Lower lobe of right lung (tissue), 2 donors: ENCODE data around the gene SLC5A9. TPM values are rescaled to one million over a fixed set of nuclear protein-coding genes. Genes with fewer than 3 reads are reported as not detected.
A peak's percentile ranks its signal among the peaks of the same experiment; 100 is the strongest.

Source experiments
- ATAC-seq, 2 donors: fragments of 200-7000 bp; cut with Tn5 transposase; one replicate each; pipeline ENCODE4 v1.9.1; 2020 to 2022; ENCODE audit warnings: mild to moderate bottlenecking in 2 of 2, moderate library complexity in 2 of 2
- DNase-seq: peaks from one replicate; pipeline ENCODE4 v3.0.0-alpha.2; 2020
- H3K27ac ChIP-seq: fragments of 200-600 bp; one replicate; pipeline ENCODE4 v1.8.0; 2022
- H3K27me3 ChIP-seq: fragments of 200-600 bp; one replicate; pipeline ENCODE4 v1.8.0; 2022; ENCODE audit warnings: low read depth
- H3K36me3 ChIP-seq: fragments of 200-600 bp; one replicate; pipeline ENCODE4 v1.8.0; 2022; ENCODE audit warnings: mild to moderate bottlenecking
- H3K4me1 ChIP-seq: fragments of 200-600 bp; one replicate; pipeline ENCODE4 v1.8.0; 2022
- H3K4me3 ChIP-seq: fragments of 200-600 bp; one replicate; pipeline ENCODE4 v1.8.0; 2022; ENCODE audit warnings: mild to moderate bottlenecking
- H3K9me3 ChIP-seq: fragments of 200-600 bp; one replicate; pipeline ENCODE4 v1.8.0; 2022
- intact Hi-C: fragments of 100-400 bp; cut with DNase I; formaldehyde crosslinking; loops from one replicate; pipeline ENCODE4 v1.11.0; 2022
- total RNA-seq: library from RNA; stranded (reverse); fragmentation: NEBNext Ultra II Directional; extraction: Animal tissue kit (Norgen Biotek cat#: 25700); gene quantifications from one replicate; pipeline ENCODE4 v1.2.1, GENCODE V29; 2021
- TF ChIP-seq, protein P1 (sequence below): fragments of 200-600 bp; IDR thresholded peaks from one replicate; pipeline ENCODE4 v1.8.0; 2022; ENCODE audit warnings: antibody characterized with exemption, mild to moderate bottlenecking
- donor health status: DM: no; HTN: yes; CAD: no; lungs with severe emphysema.

Gene SLC5A9
- total RNA-seq, 1 donor from 2014 or later = 8.2 TPM

DNA sequence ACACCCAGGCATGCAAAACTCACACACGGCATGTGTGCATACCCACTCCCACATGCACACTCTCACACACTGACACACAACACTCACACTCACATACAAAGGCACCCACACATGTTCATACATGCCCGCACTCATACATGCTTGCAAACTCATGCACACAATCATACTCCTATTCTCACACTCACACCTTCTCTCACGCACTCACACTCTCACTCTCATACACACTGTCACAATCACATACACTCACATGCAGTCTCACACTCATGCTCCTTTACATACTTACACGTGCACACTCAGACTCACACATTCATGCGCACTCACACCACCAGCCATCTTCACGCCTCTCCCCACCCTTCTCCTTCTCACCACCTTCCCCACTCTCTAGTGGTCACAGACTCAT lies 3.1 kb downstream of the SLC5A9 start:
- no peak overlapping the region for H3K4me3 ChIP-seq
- H3K27me3 ChIP-seq = no peaks in the 10 kb centered on the region
- no peaks in the 10 kb centered on the region for H3K9me3 ChIP-seq
- DNase-seq = no peak
- no peaks in the 10 kb centered on the region for H3K36me3 ChIP-seq
- TF ChIP-seq, protein P1, sequence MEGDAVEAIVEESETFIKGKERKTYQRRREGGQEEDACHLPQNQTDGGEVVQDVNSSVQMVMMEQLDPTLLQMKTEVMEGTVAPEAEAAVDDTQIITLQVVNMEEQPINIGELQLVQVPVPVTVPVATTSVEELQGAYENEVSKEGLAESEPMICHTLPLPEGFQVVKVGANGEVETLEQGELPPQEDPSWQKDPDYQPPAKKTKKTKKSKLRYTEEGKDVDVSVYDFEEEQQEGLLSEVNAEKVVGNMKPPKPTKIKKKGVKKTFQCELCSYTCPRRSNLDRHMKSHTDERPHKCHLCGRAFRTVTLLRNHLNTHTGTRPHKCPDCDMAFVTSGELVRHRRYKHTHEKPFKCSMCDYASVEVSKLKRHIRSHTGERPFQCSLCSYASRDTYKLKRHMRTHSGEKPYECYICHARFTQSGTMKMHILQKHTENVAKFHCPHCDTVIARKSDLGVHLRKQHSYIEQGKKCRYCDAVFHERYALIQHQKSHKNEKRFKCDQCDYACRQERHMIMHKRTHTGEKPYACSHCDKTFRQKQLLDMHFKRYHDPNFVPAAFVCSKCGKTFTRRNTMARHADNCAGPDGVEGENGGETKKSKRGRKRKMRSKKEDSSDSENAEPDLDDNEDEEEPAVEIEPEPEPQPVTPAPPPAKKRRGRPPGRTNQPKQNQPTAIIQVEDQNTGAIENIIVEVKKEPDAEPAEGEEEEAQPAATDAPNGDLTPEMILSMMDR = no peak
- peaks cover 16% of the 10 kb centered on the region for H3K4me1 ChIP-seq
- H3K27ac ChIP-seq = no peak overlapping the region
- intact Hi-C loops = no loop called here
- ATAC-seq = no peak

DNA sequence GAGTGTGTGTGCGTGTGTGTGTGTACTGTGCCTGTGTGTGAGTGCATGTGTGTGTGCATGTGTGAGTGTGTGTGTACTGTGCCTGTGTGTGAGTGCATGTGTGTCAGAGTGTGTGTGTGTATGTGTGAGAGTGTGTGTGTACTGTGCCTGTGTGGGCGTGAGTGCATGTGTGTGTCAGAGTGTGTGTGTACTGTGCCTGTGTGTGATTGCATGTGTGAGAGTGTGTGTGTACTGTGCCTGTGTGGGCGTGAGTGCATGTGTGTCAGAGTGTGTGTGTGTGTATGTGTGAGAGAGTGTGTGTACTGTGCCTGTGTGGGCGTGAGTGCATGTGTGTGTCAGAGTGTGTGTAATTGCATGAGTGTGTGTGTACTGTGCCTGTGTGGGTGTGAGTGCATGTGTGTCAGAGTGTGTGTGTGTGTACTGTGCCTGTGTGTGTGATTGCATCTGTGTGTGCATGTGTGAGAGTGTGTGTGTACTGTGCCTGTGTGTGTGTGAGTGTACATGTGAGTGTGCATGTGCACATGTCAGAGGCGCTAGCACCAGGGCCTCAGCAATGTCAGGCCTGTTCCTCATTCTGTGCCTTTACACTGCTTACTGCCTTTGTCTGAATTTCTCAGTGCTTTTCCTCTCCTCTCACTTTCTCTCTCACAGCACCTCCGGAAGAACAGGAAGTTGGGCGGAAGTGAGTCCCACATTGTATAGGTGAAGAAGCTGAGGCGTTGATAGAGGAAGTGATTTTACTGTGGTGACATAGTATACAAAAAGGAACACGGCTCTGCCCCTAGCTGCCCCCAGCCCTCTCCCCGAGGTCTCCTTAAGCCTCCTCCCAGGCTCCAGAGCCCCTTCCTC lies 4.9 kb downstream of the SLC5A9 start:
- no peaks in the 10 kb centered on the region for H3K36me3 ChIP-seq
- H3K4me1 ChIP-seq = peaks cover 11% of the 10 kb centered on the region
- H3K4me3 ChIP-seq = no peak overlapping the region
- H3K27ac ChIP-seq = no peak overlapping the region
- ATAC-seq (peak; percentile 23 to 28), DNase-seq (no peak)
- intact Hi-C loops = no loop called here
- H3K9me3 ChIP-seq = no peaks in the 10 kb centered on the region
- no peaks in the 10 kb centered on the region for H3K27me3 ChIP-seq
- TF ChIP-seq, protein P1 = no peak

DNA sequence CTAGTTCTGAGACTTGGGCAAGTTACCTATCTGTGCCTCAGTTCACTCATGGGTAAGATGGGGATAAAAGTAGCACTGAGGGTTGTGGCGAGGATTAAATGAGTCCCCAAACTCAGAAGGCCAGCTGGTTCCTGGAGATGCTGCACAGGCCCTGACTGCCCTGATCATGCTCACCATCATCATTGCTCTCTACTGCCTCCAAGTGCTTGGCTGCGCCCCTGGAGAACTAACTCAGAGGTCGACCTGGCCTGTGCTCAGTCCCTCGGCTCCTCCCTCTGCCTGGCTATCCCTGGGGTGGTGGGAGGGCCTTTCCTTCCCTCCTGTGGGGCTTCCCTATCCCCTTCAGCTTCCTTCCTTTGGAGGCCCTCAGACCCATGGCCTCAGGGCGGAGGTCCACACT lies 5.6 kb downstream of the SLC5A9 start:
- H3K4me3 ChIP-seq = no peak overlapping the region
- H3K4me1 ChIP-seq = peaks cover 10% of the 10 kb centered on the region
- H3K27ac ChIP-seq = no peak overlapping the region
- TF ChIP-seq, protein P1 = no peak
- intact Hi-C loops = no loop called here
- H3K9me3 ChIP-seq = no peaks in the 10 kb centered on the region
- ATAC-seq (no peak), DNase-seq (no peak)
- no peaks in the 10 kb centered on the region for H3K27me3 ChIP-seq
- no peaks in the 10 kb centered on the region for H3K36me3 ChIP-seq

DNA sequence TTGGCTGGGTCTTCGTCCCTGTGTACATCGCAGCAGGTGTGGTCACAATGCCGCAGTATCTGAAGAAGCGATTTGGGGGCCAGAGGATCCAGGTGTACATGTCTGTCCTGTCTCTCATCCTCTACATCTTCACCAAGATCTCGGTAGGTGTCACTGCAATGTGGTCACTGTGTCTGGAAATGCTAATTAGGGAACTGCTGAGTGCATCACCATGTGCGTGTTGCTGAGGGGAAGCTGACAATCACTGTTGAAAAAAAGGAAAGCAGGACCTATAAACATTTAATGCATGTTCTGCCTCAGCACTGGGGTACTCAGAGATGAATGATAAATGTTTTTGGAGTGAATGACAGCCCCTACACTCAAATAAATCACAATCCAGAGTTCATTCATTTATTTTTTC lies 6.8 kb downstream of the SLC5A9 start:
- intact Hi-C loops = no loop called here
- ATAC-seq = peak in 1 of 2 donors; percentile 17

DNA sequence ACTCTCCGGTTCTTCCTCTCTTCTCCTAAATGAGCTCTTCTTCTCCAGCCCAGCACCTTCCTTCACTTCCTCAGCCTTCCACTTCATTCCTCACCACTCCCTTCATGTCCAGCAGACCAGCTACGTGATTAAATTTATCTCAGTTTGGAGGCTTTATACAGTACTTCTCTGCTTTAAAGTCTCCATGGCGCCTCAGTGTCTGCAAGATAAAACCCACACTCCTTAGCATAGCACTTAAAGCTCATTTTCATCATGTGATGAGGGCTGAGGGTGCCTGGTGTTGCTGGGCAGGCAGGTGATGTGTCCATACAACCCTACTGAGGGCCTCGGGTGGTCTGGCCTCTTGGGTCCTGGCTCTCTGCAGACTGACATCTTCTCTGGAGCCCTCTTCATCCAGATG lies 7.7 kb downstream of the SLC5A9 start:
- ATAC-seq = no peak
- intact Hi-C loops = no loop called here

More for the DNA sequence above, 6.8 kb downstream of the SLC5A9 start:
- peaks cover 10% of the 10 kb centered on the region for H3K4me1 ChIP-seq
- H3K4me3 ChIP-seq = no peak overlapping the region
- no peaks in the 10 kb centered on the region for H3K27me3 ChIP-seq
- H3K36me3 ChIP-seq = no peaks in the 10 kb centered on the region
- H3K27ac ChIP-seq = no peak overlapping the region
- no peaks in the 10 kb centered on the region for H3K9me3 ChIP-seq
- no peak for DNase-seq
- TF ChIP-seq, protein P1 = no peak

More for the DNA sequence above, 7.7 kb downstream of the SLC5A9 start:
- H3K4me3 ChIP-seq = no peak overlapping the region
- no peak overlapping the region for H3K27ac ChIP-seq
- H3K4me1 ChIP-seq = peaks cover 10% of the 10 kb centered on the region
- no peaks in the 10 kb centered on the region for H3K36me3 ChIP-seq
- H3K9me3 ChIP-seq = no peaks in the 10 kb centered on the region
- TF ChIP-seq, protein P1 = no peak
- no peaks in the 10 kb centered on the region for H3K27me3 ChIP-seq
- no peak for DNase-seq
